GM12865 (cell line): ENCODE measurements around the gene EHBP1.

Experiments used
- DNase-seq: peaks from one replicate; pipeline ENCODE4 v3.0.0; 2010; ENCODE audit warnings: low read depth
- H3K4me3 ChIP-seq: 2 replicates; pipeline ENCODE4 v1.5.1; 2011; ENCODE audit warnings: mild to moderate bottlenecking, low read depth, low read length, control low read depth
- TF ChIP-seq, protein P1 (sequence below): IDR thresholded peaks from 2 replicates; pipeline ENCODE4 v1.5.1; 2011; ENCODE audit warnings: low read length, control low read depth, low read depth, inconsistent platforms; ENCODE audit not compliant: insufficient read depth; ENCODE audit errors: missing control alignments

EHBP1 gene

DNA sequence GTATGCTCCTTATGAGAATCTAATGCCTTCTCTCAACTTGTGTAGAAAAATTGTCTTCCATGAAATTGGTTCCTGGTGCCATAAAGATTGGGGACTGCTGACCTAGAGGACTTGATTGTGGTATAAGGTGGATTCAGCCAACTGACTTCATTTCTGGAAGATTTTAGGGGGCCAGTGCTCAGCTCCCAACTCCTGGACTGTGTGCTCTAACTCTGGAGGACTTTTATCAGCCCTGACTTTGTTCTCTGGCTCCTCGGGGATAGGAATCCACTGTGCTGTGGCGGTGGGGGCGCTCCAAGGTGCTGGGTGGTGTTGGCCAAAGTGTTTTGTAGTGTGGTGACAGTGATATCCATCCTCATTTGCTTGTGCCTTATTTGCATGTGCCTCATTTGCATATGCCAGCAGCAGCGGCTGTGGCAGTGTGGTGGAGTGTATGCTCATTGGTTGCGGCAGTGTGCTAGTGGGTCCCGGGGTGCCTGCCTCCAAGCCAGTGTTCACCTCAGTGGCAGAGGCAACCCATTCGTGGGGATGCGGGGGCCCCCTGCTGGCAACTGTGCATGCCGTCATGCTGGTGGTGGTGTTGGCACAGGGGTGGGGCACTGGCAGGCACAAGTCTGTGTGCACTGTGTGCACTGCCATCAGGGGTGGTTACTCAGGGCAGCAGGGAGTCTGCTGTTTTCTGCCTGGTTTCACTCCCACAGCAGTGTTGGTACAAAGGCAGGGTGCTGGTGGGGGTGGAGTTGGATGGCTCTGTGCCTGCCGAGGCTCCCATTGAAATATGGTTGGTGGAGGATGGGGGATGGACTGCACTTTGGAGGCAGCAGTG lies 19.6 kb downstream of the EHBP1 start:
- no peak for DNase-seq
- TF ChIP-seq, protein P1, sequence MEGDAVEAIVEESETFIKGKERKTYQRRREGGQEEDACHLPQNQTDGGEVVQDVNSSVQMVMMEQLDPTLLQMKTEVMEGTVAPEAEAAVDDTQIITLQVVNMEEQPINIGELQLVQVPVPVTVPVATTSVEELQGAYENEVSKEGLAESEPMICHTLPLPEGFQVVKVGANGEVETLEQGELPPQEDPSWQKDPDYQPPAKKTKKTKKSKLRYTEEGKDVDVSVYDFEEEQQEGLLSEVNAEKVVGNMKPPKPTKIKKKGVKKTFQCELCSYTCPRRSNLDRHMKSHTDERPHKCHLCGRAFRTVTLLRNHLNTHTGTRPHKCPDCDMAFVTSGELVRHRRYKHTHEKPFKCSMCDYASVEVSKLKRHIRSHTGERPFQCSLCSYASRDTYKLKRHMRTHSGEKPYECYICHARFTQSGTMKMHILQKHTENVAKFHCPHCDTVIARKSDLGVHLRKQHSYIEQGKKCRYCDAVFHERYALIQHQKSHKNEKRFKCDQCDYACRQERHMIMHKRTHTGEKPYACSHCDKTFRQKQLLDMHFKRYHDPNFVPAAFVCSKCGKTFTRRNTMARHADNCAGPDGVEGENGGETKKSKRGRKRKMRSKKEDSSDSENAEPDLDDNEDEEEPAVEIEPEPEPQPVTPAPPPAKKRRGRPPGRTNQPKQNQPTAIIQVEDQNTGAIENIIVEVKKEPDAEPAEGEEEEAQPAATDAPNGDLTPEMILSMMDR, result no peak

DNA sequence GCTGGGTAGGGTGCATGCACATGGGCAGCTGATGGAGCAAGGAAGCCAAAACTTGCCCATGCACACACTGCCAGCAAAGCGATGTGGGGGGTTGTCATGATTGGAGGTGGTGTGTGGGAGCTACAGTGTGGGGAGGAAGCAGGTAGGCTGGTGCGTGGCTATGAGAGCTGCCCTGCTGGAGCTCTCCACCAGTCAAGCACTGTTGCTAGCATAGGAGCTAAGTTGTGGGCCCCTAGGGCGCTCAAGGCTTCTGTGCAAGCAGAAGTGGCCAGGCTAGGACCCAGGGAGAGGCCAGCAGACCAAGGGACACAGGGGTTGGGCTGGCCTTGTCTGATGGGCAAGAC lies 20.2 kb downstream of the EHBP1 start:
- TF ChIP-seq, protein P1, result no peak
- no peak for DNase-seq
- no peak overlapping the region for H3K4me3 ChIP-seq

More for the DNA sequence above, 19.6 kb downstream of the EHBP1 start:
- no peak overlapping the region for H3K4me3 ChIP-seq

DNA sequence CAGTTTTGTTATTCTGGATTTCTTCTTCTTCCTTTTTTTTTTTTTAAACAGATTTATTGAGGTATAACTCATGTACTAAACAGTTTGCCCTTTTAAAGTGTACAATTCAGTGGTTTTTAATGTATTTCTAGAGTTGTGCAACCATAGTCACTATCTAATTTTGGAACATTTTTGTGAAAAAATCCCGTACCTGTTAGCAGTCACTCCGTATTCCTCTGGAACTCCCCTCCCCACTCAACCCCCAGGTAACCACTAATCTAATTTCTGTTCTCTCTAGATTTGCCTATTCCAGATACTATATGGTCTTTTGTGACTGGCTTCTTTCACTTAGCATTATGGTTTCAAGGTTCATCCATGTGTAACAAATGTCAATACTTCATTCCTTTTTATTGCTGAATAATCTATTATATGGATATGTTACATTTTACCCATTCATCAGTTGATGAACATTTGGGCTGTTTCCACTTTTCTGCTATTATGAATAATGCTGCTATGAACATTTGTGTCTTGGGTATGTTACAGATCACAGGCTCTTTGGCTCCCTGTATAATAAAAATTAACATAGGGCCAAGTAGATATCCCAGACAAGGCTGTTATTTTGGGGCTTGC lies 21.9 kb downstream of the EHBP1 start:
- H3K4me3 ChIP-seq, result no peak overlapping the region
- TF ChIP-seq, protein P1, result no peak
- DNase-seq, result peak; percentile 21

DNA sequence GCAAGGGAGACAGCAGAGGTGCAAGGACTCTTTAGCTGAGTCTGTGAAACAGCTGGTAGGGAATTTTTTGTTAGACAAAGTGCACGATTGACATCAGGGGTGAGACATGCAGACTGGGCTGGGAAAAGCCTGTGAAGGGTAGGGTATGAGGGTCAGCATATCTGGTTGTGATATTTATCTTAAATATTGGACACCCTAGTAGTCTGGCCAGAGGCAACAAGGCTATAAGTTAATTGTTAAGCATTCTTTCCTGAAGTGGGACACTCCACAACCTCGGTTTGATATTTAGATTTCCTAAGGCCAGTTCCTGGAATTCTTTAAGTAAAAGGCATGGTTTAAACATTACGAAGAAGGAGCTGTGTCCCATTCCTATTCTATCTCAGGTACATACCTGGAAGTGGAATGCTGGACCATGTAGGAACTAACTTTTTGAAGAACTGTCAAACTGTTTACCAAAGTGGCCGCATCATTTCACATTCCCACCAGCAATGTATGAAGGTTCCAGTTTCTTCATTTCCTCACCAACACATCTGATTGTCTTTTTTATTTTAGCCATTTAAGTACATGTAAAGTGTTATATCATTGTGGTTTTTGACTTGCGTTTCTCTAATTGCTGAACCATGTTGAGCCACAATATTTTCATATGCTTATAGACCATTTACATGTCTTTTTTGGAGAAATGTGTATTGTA lies 22.5 kb downstream of the EHBP1 start:
- no peak for DNase-seq
- no peak overlapping the region for H3K4me3 ChIP-seq
- TF ChIP-seq, protein P1, result no peak

DNA sequence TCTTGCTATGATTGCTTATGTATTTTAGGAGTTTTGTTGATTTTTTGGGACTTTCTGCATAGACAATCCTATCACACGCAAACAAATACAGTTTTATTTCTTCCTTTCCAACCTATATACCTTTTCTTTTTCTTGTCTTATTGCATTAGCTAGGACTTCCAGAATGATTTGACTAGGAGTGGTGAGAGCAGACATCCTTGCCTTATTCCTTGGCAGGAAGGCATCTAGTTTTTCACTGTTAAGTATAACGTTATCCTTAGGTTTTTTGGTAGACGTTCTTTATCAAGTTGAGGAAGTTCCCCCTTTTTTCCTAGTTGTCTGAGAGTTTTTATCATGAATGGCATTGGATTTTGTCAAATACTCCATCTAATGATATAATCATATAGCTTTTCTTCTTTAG lies 25.8 kb downstream of the EHBP1 start:
- DNase-seq, result no peak
- no peak overlapping the region for H3K4me3 ChIP-seq
- TF ChIP-seq, protein P1, result no peak

DNA sequence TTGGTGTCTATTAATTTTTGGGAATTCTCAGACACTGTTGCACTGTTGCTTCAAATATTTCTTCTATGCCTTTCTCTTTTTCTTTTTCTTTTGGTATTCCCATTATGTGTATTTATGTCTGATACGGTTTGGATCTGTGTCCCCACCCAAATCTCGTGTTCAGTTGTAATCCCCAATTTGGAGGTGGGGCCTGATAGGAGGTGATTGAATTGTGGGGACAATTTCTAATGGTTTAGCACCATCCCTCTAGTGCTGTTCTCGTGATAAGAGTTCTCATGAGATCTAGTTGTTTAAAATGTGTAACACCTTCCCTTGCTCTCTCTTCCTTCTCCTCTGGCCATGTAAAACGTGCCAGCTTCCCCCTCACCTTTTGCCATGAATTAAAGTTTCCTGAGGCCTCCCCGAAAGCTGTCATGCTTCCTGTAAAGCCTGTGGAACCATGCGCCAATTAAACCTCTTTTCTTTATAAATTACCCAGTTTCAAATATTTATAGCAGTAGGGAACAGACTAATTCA lies 26.8 kb downstream of the EHBP1 start:
- no peak overlapping the region for H3K4me3 ChIP-seq
- DNase-seq, result no peak
- TF ChIP-seq, protein P1, result no peak
